DOHH2 (cell line): Measurements from ENCODE around the gene ASB6.

Source experiments
- H3F3A ChIP-seq: fragments of 200-600 bp; sonication (generic), shearing (Covaris generic); 2 replicates; pipeline ENCODE4 v1.6.0; 2016; ENCODE audit warnings: antibody characterized with exemption, mild to moderate bottlenecking; ENCODE audit not compliant: control insufficient read depth, insufficient read depth
- H3K27ac ChIP-seq: fragments of 200-600 bp; sonication (generic); 2 replicates; pipeline ENCODE4 v1.5.1; 2014; ENCODE audit warnings: low read depth, mild to moderate bottlenecking, low read length, moderate library complexity
- H3K27me3 ChIP-seq: fragments of 200-600 bp; sonication (generic); 2 replicates; pipeline ENCODE4 v1.6.1; 2014; ENCODE audit warnings: mild to moderate bottlenecking, low read length, mixed read lengths; ENCODE audit not compliant: control insufficient read depth
- H3K36me3 ChIP-seq: fragments of 200-600 bp; sonication (generic); 2 replicates; pipeline ENCODE4 v1.6.1; 2014; ENCODE audit warnings: mild to moderate bottlenecking, low read length, moderate library complexity, mixed read lengths; ENCODE audit not compliant: control insufficient read depth
- H3K4me1 ChIP-seq: fragments of 200-600 bp; sonication (generic); 2 replicates; pipeline ENCODE4 v1.6.1; 2014; ENCODE audit warnings: mild to moderate bottlenecking, low read length, mixed read lengths; ENCODE audit not compliant: control insufficient read depth
- H3K4me2 ChIP-seq: fragments of 200-600 bp; sonication (generic); 2 replicates; pipeline ENCODE4 v1.6.0; 2014; ENCODE audit warnings: mild to moderate bottlenecking, low read length, moderate library complexity
- H3K4me3 ChIP-seq: fragments of 200-600 bp; sonication (generic); 2 replicates; pipeline ENCODE4 v1.5.1; 2014; ENCODE audit warnings: mild to moderate bottlenecking, low read length, mixed read lengths
- H3K79me2 ChIP-seq: fragments of 200-600 bp; sonication (generic); 2 replicates; pipeline ENCODE4 v1.6.1; 2014; ENCODE audit warnings: mild to moderate bottlenecking, low read length, mixed read lengths; ENCODE audit not compliant: control insufficient read depth
- H3K9me2 ChIP-seq: fragments of 200-600 bp; sonication (generic); replicated peaks from 2 replicates; pipeline ENCODE4 v1.6.1; 2014; ENCODE audit warnings: mild to moderate bottlenecking, low read length, mixed read lengths; ENCODE audit not compliant: control insufficient read depth
- H3K9me3 ChIP-seq: fragments of 200-600 bp; sonication (generic); 2 replicates; pipeline ENCODE4 v1.6.1; 2014; ENCODE audit warnings: antibody characterized with exemption, low read length, mixed read lengths; ENCODE audit not compliant: control insufficient read depth, insufficient read depth
- H4K20me1 ChIP-seq: fragments of 200-600 bp; sonication (generic); 2 replicates; pipeline ENCODE4 v1.6.0; 2014; ENCODE audit warnings: low read depth, mild to moderate bottlenecking, antibody characterized with exemption, low read length, moderate library complexity; ENCODE audit not compliant: control insufficient read depth, insufficient read depth
- EZH2phosphoT487 ChIP-seq: fragments of 200-600 bp; sonication (generic); IDR thresholded peaks from 2 replicates; pipeline ENCODE4 v1.6.1; 2017; ENCODE audit warnings: borderline replicate concordance, mild to moderate bottlenecking, antibody characterized with exemption, low read length, moderate library complexity, mixed read lengths
- TF ChIP-seq, protein P1 (sequence below): fragments of 200-600 bp; sonication (generic); IDR thresholded peaks from one replicate; pipeline ENCODE4 v1.5.1; 2014; ENCODE audit warnings: antibody characterized with exemption, mild to moderate bottlenecking, low read depth, low read length; ENCODE audit not compliant: poor library complexity, severe bottlenecking

ASB6 gene

DNA sequence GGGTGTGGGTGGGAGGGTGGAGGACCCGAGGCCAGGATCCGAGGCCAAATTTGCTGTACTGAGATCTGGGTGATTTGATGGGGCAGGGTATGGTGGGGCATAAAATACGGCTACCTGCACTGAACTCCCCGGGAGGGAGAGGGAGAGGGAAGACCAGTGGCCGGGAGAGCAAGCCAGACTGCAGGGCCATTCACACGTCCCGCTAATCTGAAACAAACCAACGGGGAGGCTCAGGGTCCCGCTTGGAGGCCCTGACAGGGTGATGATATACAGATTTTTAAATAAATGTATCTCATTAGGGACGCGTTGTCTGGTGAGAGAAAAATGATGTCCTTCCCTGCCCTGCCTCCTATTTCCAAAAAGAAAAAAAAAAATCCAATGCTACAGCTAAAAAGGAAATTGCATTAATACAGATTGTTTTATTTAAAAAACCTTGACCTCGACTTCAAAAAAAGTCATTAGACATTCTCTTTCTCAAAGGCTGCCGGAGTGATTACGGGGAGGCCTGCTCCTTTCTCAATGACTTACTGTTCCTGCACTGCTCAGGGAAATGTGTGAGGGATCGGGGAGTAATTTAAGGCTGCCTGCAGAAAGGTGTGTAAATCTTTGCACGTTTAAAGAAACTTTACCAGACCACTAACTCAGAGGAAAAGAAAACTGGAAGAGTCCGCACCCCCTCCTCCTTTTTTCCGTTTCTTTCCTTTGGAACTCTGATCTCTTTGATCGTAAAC is 12.0 kb upstream of the ASB6 start:
- TF ChIP-seq, protein P1, sequence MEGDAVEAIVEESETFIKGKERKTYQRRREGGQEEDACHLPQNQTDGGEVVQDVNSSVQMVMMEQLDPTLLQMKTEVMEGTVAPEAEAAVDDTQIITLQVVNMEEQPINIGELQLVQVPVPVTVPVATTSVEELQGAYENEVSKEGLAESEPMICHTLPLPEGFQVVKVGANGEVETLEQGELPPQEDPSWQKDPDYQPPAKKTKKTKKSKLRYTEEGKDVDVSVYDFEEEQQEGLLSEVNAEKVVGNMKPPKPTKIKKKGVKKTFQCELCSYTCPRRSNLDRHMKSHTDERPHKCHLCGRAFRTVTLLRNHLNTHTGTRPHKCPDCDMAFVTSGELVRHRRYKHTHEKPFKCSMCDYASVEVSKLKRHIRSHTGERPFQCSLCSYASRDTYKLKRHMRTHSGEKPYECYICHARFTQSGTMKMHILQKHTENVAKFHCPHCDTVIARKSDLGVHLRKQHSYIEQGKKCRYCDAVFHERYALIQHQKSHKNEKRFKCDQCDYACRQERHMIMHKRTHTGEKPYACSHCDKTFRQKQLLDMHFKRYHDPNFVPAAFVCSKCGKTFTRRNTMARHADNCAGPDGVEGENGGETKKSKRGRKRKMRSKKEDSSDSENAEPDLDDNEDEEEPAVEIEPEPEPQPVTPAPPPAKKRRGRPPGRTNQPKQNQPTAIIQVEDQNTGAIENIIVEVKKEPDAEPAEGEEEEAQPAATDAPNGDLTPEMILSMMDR: no peak
- no peak for TF ChIP-seq EZH2phosphoT487
- Histone ChIP-seq H4K20me1 (no peaks in the 10 kb centered on the region), H3K36me3 (no peaks in the 10 kb centered on the region), H3K9me3 (no peaks in the 10 kb centered on the region), H3K27me3 (no peaks in the 10 kb centered on the region), H3F3A (no peaks in the 10 kb centered on the region), H3K79me2 (no peaks in the 10 kb centered on the region), H3K27ac (no peak overlapping the region), H3K9me2 (no peaks in the 10 kb centered on the region), H3K4me1 (no peaks in the 10 kb centered on the region), H3K4me3 (no peak overlapping the region), H3K4me2 (no peak overlapping the region)

DNA sequence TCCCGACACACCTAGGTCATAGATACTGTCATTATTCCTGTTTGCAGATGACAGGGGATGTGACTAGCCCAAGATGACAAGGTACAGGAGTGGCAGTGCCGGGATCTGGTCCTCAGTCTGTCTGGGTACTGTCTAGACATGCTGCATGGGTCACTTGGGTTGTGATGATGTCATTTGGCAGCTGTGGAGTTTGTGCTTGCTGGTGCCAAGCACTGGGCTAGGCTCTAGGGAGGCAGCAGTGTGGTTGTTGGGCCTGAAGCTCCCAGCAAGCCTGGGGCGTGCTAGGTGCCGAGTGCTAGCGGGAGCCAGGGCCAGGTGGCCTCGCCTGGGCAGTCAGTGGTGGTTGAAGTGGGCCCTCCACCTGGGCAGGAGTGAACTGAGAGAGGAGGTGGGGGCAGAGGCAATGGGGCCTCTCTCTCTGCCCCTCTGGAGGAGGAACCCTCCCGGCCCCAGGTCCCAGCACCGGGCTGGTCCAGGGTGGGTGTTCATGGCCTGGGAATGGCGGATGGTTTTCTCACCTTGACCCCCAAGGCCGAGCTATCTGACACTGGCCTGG is 8.8 kb upstream of the ASB6 start:
- TF ChIP-seq, protein P1: no peak
- no peak for TF ChIP-seq EZH2phosphoT487
- no peaks in the 10 kb centered on the region for H3K27me3 ChIP-seq

DNA sequence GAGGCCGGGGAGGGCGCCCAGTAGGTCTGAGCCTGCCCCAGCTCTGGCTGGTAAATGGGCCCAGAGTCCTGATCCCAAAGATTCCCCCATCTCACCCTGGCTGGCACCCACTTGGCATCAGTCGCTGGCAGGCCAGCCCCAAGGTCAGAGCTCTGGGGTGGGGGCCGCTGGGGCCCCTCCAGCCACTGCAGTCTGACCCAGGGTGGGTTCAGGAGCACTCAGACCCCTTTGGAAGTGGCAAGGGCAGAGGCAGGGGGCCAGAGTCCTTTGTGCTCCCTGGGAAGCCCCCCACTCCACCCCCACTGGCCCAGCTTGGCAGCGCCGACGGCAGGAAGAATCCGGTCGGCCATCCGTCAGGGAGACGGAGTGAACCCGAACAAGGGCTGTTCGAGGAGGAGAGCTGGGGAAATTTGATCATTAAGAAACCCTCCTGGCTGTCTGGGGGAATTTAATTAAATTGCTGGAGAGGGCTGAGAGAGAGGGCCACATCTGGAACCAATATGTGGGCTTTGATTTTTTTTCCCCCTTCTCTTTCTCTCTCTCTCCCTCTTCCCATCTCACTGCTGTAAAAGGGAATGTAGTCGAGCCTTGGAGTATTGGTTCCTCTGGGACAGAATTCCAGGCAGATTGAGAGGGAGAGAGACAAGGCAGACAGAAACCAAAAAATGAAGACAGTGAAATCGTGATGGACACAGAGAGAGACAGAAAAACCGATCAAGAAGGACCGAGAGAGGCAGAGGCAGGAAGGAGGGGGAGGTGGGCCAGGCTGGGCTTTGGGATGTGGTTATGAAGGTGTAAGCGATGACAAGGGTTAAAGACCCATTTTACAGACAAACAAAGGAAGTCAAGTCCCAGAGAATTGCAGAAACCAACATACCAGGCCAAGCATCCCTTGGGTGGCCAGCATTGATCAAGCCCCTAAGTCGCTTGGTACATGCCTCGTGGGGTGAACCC is 8.1 kb upstream of the ASB6 start:
- Histone ChIP-seq H3K9me3 (no peaks in the 10 kb centered on the region), H4K20me1 (no peaks in the 10 kb centered on the region), H3K4me3 (no peak overlapping the region), H3K36me3 (no peaks in the 10 kb centered on the region), H3F3A (no peaks in the 10 kb centered on the region), H3K79me2 (no peaks in the 10 kb centered on the region), H3K27me3 (no peaks in the 10 kb centered on the region), H3K4me1 (no peaks in the 10 kb centered on the region), H3K9me2 (no peaks in the 10 kb centered on the region), H3K4me2 (no peak overlapping the region), H3K27ac (no peak overlapping the region)
- TF ChIP-seq, protein P1: no peak
- TF ChIP-seq EZH2phosphoT487: no peak

More for the DNA sequence above, 8.8 kb upstream of the ASB6 start:
- H3F3A ChIP-seq: no peaks in the 10 kb centered on the region
- no peaks in the 10 kb centered on the region for H4K20me1 ChIP-seq
- no peak overlapping the region for H3K4me3 ChIP-seq
- no peak overlapping the region for H3K4me2 ChIP-seq
- H3K36me3 ChIP-seq: no peaks in the 10 kb centered on the region
- no peaks in the 10 kb centered on the region for H3K4me1 ChIP-seq
- no peaks in the 10 kb centered on the region for H3K9me2 ChIP-seq
- H3K27ac ChIP-seq: no peak overlapping the region
- H3K9me3 ChIP-seq: no peaks in the 10 kb centered on the region
- no peaks in the 10 kb centered on the region for H3K79me2 ChIP-seq
